ENCODE results near the gene SLC4A11.
A peak's percentile ranks its signal among the peaks of the same experiment; 100 is the strongest.
"Not testable (repeated sequence)": the region's sequence is repeated elsewhere in the genome, so short reads cannot be mapped to it uniquely, and the experiment has no call there.

Gene SLC4A11

GRCh38 chr20:3227506-3227905, 11.5 kb downstream of the SLC4A11 start:
- DNase-seq, result no peak

GRCh38 chr20:3226864-3227263, 12.1 kb downstream of the SLC4A11 start:
- no peak for DNase-seq

DNA sequence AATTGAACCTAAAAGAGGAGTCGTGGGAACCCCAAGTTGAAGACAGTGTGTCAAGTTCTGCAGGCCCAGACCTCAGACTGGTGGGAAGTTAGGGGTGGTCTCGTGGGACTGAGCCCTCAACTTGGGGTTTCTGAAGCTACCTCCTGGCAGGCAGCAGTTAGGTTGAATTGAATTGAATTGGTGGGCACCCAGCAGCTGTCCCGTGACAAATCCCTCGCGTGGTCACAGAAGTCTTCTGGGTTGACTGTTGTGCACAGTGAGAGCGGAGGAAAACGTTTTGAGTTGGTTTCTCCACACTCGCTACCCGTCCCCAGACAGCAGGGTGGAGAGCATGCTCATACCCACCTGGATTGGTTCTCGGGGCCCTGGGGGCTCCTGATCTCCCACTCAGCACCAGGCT, 12.9 kb downstream of the SLC4A11 start:
- no peak for DNase-seq

GRCh38 chr20:3224681-3225421, 14.1 kb downstream of the SLC4A11 start:
- no peak for DNase-seq

DNA sequence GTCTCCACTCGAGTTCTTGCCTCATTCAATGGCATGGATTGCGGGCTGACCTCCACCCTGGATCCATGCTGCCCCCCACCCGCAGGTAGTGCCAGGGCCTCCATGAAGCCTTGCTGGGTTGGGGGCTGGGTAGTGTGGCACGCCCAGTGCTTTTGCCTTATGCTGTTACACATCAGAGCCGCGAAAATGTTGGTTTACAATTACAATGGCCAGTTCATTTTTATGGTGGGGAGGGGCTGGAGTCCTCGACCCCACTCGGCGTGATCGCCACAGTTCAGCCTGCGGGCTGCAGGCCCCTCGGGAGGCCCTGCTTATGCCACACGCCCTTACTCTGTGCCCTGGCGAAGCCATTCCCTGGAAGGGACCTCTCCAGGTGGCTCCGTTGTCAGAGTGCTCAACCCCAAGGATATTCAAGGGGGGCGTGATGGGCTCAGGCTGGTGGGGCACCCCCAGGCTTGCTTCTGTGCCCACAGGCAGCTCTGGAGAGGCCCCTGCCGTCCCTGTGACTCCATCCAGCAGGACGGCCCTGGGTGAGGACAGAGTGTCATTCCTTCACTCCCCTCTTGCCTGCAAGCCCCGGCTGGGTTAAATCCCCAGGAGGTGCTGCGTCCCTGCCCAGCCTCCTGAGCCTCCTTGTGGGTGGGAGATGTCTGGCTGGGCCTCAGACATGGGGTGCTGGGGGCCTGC, 14.9 kb downstream of the SLC4A11 start:
- DNase-seq, result no peak

DNA sequence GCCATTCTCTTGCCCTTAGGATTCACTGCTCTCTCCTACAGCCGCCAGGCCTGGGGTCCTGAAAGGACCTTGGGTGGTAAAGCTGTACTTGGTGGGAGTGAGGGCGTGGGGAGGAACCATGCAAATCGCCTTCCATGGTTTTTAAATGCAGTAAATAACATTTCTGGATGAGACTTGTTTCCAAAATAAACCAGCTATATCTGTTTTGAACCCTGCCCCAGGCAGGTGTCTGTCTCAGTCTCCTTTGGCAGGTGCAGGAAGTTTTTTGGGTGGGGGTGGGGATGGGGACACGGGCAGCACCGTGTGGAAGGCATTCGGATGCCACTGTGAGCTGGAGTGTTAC, 15.4 kb downstream of the SLC4A11 start:
- no peak for DNase-seq

DNA sequence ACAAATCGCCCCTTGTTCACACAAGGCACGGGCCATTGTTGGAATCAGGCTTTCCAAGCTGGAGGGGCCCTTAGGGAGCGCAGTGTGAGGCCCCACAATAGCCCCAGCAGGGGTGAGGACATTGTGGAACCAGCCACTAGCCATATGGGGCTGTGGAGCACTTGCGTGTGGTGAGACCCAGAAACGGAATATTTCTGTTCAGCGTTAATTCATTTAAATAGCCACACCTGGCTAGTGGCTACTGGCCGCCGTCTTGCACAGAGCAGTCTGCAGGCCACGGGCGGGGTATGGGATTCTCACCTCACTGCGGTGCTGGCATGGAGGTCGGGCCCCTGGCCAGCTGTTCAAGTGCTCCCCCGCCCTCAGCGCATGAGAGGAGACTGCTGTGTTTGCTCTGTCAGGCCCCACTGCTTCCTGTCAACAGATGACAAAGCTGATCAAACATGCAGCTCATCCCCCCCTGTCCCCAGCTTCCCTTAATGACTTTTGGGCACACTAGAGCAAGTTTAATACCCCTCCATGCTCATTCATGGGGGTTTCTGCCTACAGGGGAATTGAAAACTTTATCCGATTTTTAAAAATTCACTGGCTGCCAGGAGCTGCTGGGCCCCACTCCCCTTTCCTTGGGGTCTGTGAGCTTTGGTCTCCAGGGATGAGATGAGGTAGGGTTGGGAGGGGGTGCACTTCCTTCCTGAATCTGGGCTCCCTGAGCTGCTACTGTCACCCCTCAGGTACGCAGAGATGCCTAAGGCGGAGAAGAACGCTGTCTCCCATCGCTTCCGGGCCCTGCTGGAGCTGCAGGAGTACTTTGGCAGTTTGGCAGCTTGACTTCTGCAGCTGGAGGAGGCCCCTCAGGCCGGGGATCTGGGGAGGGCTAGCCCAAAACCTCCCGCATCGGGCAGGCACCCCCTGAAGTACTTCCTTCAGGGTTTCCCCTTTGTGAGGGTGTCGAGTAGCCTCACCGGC, 16.1 kb downstream of the SLC4A11 start:
- DNase-seq, result no peak

- DNase-seq, result no peak
Observed at GRCh38 chr20:3221398-3222226, 17.4 kb downstream of the SLC4A11 start.

- peak; percentile 80 for DNase-seq
Observed at GRCh38 chr20:3218307-3218988, 20.5 kb downstream of the SLC4A11 start.

DNA sequence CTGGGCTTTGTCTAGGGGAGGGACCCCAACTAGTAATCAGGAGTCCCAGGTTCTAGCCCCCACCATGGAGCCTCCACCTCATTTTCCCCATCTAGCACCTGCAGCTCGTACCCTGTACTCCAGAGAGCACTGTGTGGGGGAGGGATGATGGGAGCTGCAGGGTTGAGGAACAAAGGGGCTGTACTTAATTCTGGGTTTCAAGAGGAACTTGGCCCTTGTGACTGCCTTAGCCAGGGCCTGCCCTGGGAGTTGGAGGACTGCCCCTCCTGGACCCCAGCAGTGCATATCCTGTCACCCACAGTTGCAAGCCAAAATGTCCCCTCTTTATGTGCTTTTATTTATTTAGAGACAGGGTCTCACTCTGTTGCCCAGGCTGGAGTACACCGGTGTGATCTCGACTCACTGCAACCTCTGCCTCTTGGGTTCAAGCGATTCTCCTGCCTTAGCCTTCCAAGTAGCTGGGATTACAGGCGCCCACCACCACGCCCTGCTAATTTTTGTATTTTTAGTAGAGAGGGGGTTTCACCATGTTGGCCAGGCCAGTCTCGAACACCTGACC, 23.6 kb downstream of the SLC4A11 start:
- not testable (repeated sequence) for DNase-seq

- no peak for DNase-seq
Observed at GRCh38 chr20:3213226-3213625, 25.8 kb downstream of the SLC4A11 start.

DNA sequence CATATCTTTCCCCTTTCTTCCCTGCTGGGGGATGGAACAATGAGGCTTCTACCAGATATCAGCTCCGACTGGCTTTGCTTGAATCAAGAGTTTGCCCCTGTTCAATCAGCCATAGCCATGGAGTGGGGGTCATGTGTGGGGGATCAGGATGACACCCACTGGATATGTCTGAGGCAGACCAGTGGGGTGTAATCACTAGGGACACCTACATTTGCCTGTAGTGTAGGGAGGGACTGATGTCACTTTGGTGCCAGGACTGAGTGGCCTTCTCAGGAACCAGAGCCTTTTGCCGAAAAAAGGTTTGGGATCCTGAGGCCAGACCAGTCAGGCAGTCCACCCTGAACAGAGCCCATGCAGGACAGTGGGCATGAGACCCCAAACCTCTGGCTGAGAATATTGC, 28.6 kb downstream of the SLC4A11 start:
- no peak for DNase-seq

DNA sequence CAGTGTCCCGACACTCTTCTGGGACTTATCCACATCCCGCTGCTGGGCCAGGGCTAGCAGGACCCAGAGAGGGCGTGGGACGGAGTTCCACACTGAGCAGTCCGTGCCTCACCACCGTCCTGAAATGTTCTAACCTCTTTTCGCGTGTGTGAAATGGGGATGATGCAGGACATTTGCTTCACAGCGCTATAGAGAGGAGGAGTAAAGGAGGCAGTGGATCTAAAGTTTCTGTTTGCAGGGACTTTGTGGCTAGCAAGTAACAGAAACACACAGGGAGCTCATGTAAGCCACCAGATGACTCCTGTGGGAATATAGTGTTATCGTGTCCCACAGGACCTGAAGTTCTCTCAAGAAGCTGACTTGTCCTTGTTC, 29.1 kb downstream of the SLC4A11 start:
- no peak for DNase-seq

GRCh38 chr20:3209257-3209945, 29.6 kb downstream of the SLC4A11 start, which contains the start of gene ITPA:
TSS of gene ITPA (plus strand) at chr20:3209498. CDS start at chr20:3209552, 54 bp downstream.
- peak; percentile 69 for DNase-seq

- no peak for DNase-seq
Observed at GRCh38 chr20:3208786-3209256, 30.2 kb downstream of the SLC4A11 start.

DNA sequence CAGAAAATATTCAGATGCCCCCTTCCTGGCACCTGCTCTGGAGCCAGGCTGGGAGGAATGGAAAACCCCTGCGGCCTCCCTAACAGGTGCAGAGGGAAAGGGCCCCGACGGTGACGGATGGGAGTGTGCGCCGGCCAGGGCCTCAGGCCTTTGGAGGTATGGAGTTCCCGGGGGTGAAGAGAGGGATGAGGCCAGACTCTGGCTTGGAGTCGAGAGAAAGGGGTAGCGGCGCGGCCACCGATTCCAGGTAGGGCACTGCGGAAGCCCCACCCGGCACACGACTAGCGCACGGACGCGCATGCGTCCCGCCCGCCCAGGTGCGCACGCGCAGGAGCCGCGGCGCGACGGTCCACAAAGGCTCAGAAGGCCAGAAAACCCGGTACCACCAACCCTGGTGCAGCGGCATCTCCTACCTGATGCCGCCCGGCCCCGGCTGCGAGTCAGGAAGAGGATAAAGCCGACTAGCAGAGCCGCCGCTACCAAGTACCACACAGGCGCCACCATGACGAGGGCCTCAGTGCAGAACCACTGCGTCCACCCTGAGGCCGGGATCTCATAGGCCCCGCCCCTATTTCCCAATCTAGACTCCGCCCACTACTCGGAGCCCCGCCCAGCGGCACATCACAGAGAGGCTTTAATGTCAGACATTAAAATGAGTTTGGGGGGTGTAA, 34.7 kb downstream of the SLC4A11 start, which contains the start of gene DDRGK1:
DDRGK1 (minus strand) TSS at position 559 of the 671 bp plus-strand sequence; CDS start at position 504, 55 bp downstream.
- DNase-seq, result peak; percentile 92

GRCh38 chr20:3203315-3204123, 35.5 kb downstream of the SLC4A11 start:
- DNase-seq, result peak; percentile 36

DNA sequence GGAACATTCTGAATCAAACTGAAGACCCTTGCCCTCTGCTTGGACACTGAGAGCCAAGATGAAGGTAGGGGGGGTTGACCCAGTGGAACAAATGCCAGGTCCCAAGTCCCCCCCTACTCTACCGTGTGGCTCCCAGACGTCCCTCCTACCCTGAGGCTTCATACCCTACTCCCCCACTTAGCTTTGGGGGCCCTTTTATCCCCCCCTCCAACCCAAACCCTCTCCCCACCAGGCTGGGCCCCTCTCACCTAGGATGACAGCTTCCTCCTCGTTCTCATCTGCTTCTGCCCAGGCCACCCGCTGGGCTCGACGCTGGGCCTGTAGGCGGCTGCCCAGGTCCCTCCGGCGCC, 36.0 kb downstream of the SLC4A11 start:
- no peak for DNase-seq
